GM23338 (cell line): Measurements from ENCODE around the gene DGKD. TPM values are rescaled to one million over a fixed set of nuclear protein-coding genes. Genes with fewer than 3 reads are reported as not detected.

Experiments
- ATAC-seq: fragments of 200-7000 bp; cut with Tn5 transposase; 3 replicates; pipeline ENCODE4 v1.9.1; 2020
- DNase-seq: peaks from one replicate; pipeline ENCODE4 v3.0.0-alpha.2; 2015; ENCODE audit warnings: low spot score
- H2AFZ ChIP-seq: fragments of 200-600 bp; sonication (generic); 2 replicates; pipeline ENCODE4 v1.8.0; 2016; ENCODE audit warnings: antibody characterized with exemption, mild to moderate bottlenecking, moderate library complexity
- H3F3A ChIP-seq: fragments of 200-600 bp; sonication (generic); replicated peaks from 2 replicates; pipeline ENCODE4 v1.8.0; 2017; ENCODE audit warnings: antibody characterized with exemption, mixed run types, low read depth
- H3K27ac ChIP-seq: fragments of 200-600 bp; sonication (generic); 2 replicates; pipeline ENCODE4 v1.6.1; 2016; ENCODE audit warnings: low read depth
- H3K27me3 ChIP-seq: fragments of 200-600 bp; sonication (generic); 2 replicates; pipeline ENCODE4 v1.8.0; 2016; ENCODE audit warnings: mild to moderate bottlenecking, mixed run types, moderate library complexity; ENCODE audit not compliant: insufficient read depth
- H3K36me3 ChIP-seq: fragments of 200-600 bp; sonication (generic); 2 replicates; pipeline ENCODE4 v1.8.0; 2016; ENCODE audit warnings: mild to moderate bottlenecking; ENCODE audit not compliant: insufficient read depth
- H3K4me1 ChIP-seq: fragments of 200-600 bp; sonication (generic); 2 replicates; pipeline ENCODE4 v1.8.0; 2016; ENCODE audit warnings: mild to moderate bottlenecking, moderate library complexity; ENCODE audit not compliant: insufficient read depth
- H3K4me2 ChIP-seq: fragments of 200-600 bp; sonication (generic); 2 replicates; pipeline ENCODE4 v1.7.1; 2017; ENCODE audit warnings: mixed run types
- H3K4me3 ChIP-seq: fragments of 200-600 bp; sonication (generic); 2 replicates; pipeline ENCODE4 v1.6.1; 2016; ENCODE audit warnings: mixed run types
- H3K79me2 ChIP-seq: fragments of 200-600 bp; sonication (generic); replicated peaks from 2 replicates; pipeline ENCODE4 v1.8.0; 2017; ENCODE audit warnings: mild to moderate bottlenecking; ENCODE audit not compliant: insufficient read depth
- H3K9me2 ChIP-seq: fragments of 200-600 bp; sonication (generic); 2 replicates; pipeline ENCODE4 v1.8.0; 2017; ENCODE audit not compliant: insufficient read depth
- H4K20me1 ChIP-seq: fragments of 200-600 bp; sonication (generic); replicated peaks from 2 replicates; pipeline ENCODE4 v1.8.0; 2017; ENCODE audit warnings: mild to moderate bottlenecking; ENCODE audit not compliant: insufficient read depth
- H3K27ac Mint-ChIP-seq: 2 replicates; pipeline ENCODE4 v1.8.0; 2020; ENCODE audit warnings: inconsistent platforms, mild to moderate bottlenecking, moderate library complexity, mixed read lengths
- H3K27me3 Mint-ChIP-seq: 3 replicates; pipeline ENCODE4 v1.8.0; 2022; ENCODE audit warnings: low read depth, mild to moderate bottlenecking, moderate library complexity, mixed read lengths, inconsistent platforms; ENCODE audit not compliant: insufficient read depth, poor library complexity
- H3K36me3 Mint-ChIP-seq: 3 replicates; pipeline ENCODE4 v1.8.0; 2021; ENCODE audit warnings: low read depth, mild to moderate bottlenecking, inconsistent platforms, moderate library complexity, mixed read lengths
- H3K4me1 Mint-ChIP-seq: 3 replicates; pipeline ENCODE4 v1.8.0; 2020; ENCODE audit warnings: mild to moderate bottlenecking, inconsistent platforms, mixed read lengths
- H3K4me3 Mint-ChIP-seq: 3 replicates; pipeline ENCODE4 v1.8.0; 2021; ENCODE audit warnings: moderate library complexity, mild to moderate bottlenecking, inconsistent platforms, mixed read lengths
- H3K9me3 Mint-ChIP-seq: 3 replicates; pipeline ENCODE4 v1.8.0; 2020; ENCODE audit warnings: moderate library complexity, mild to moderate bottlenecking, inconsistent platforms, mixed read lengths
- CREB1 ChIP-seq: fragments of 250-450 bp; sonication (Bioruptor Pico); IDR thresholded peaks from 2 replicates; pipeline ENCODE4 v1.5.0; 2020; ENCODE audit warnings: low read depth, mild to moderate bottlenecking, moderate library complexity
- CTCF ChIP-seq, 2 experiments: fragments of 200-600 bp in 1 of 2; sonication (generic) in 1 of 2; conservative IDR thresholded peaks; 2 replicates each; pipeline versions ENCODE4 v1.5.1 to v1.6.1; 2016 to 2017; ENCODE audit warnings: antibody characterized with exemption in 2 of 2, low read depth in 2 of 2, mild to moderate bottlenecking in 2 of 2, moderate library complexity in 1 of 2
- EZH2 ChIP-seq: fragments of 200-600 bp; sonication (generic); IDR thresholded peaks from one replicate; pipeline ENCODE4 v1.8.0; 2017; ENCODE audit warnings: antibody characterized with exemption, mild to moderate bottlenecking, low read depth; ENCODE audit not compliant: unreplicated experiment
- JUNB ChIP-seq: IDR thresholded peaks from one replicate; pipeline ENCODE4 v1.6.1; 2016; ENCODE audit warnings: antibody characterized with exemption; ENCODE audit not compliant: unreplicated experiment
- NANOG ChIP-seq: IDR thresholded peaks from 2 replicates; pipeline ENCODE4 v1.6.1; 2016; ENCODE audit warnings: antibody characterized with exemption, borderline replicate concordance
- POLR2AphosphoS5 ChIP-seq: IDR thresholded peaks from 2 replicates; pipeline ENCODE4 v1.6.1; 2016; ENCODE audit warnings: antibody characterized with exemption, low read depth
- STAT1 ChIP-seq: IDR thresholded peaks from one replicate; pipeline ENCODE4 v1.6.1; 2016; ENCODE audit warnings: antibody characterized with exemption; ENCODE audit not compliant: unreplicated experiment
- ZNF114 ChIP-seq: fragments of 250-450 bp; sonication (Bioruptor Pico); IDR thresholded peaks from 2 replicates; pipeline ENCODE4 v1.5.0; 2020; ENCODE audit warnings: mild to moderate bottlenecking, moderate library complexity
- ZNF331 ChIP-seq: fragments of 250-450 bp; sonication (Bioruptor Pico); IDR thresholded peaks from 2 replicates; pipeline ENCODE4 v1.5.0; 2020; ENCODE audit warnings: low read depth, mild to moderate bottlenecking, moderate library complexity
- ZNF462 ChIP-seq: fragments of 250-450 bp; sonication (Bioruptor Pico); IDR thresholded peaks from 2 replicates; pipeline ENCODE4 v1.5.0; 2020; ENCODE audit warnings: mild to moderate bottlenecking, moderate library complexity
- polyA plus RNA-seq: library from polyadenylated mRNA; unstranded; fragments of >200 nt; fragmentation: Nextera tagmentation; extraction: Ambion mirVana; gene quantifications from 2 replicates; pipeline ENCODE4 v1.2.1, GENCODE V29; 2016
- total RNA-seq: library from RNA; depleted of rRNA; stranded (reverse); fragments of >200 nt; shearing (Covaris generic); gene quantifications from 2 replicates; pipeline ENCODE4 v1.2.3, GENCODE V29; 2014
- TF ChIP-seq, protein P1 (sequence below): IDR thresholded peaks from 2 replicates; pipeline ENCODE4 v1.6.1; 2016; ENCODE audit warnings: antibody characterized with exemption

DGKD gene
- total and polyA plus RNA-seq, 2 experiments from 2014 or later, result 11.1 to 23.4 TPM

DNA sequence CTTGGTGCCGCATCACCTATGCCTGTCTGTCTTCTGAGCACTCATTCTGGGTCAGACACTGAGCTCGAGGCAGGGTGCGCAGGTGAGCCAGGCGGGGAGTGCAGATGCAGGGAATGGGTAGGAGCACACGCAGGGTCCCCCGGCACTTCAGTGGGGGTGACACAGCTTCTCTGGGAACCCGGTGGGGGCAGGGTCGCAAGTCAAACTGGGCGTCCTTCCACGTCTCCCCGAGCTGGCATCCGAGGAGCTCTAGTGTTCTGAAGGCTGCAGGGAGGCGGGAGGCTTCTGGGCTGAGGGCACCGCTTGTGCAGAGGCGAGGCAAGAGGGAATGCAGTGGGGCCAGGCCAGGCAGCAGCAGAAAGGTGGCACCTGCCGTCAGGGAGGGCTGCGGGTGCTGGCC lies 86.0 kb downstream of the DGKD start (continued):
- TF ChIP-seq, protein P1, sequence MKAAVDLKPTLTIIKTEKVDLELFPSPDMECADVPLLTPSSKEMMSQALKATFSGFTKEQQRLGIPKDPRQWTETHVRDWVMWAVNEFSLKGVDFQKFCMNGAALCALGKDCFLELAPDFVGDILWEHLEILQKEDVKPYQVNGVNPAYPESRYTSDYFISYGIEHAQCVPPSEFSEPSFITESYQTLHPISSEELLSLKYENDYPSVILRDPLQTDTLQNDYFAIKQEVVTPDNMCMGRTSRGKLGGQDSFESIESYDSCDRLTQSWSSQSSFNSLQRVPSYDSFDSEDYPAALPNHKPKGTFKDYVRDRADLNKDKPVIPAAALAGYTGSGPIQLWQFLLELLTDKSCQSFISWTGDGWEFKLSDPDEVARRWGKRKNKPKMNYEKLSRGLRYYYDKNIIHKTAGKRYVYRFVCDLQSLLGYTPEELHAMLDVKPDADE, result no peak
- no peak for TF ChIP-seq ZNF331
- TF ChIP-seq CTCF (conservative IDR thresholded peaks at IDR 0.05; ENCODE audit: low read depth in 2 of 2), result no peak
- TF ChIP-seq JUNB, result no peak
- TF ChIP-seq NANOG, result no peak
- TF ChIP-seq CREB1 (CRISPR knock-in tag), result no peak
- TF ChIP-seq EZH2, result no peak
- TF ChIP-seq ZNF114 (CRISPR knock-in tag), result no peak
- no peak for TF ChIP-seq POLR2AphosphoS5

DNA sequence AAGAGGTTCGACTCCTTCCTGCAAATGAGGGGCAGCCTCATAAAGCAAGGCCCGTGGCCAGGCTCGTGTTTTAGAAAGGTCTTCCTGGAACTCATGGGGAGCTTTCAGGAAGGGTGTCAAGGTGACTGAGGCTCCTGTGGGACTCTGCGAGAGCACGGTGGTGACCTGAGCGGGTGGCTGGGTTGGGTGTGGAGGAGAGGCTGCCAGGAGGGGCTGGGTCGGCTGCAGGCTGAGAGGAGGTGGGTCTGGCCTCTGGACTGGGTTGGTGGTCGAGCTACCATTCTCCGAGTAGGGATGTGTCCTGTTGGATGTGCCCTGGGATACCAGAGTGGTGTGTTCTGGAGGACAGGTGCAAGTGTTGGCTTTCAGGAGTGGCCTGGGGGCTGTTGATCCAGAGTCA lies 86.4 kb downstream of the DGKD start:
- no peaks in the 10 kb centered on the region for H3F3A ChIP-seq
- no peak overlapping the region for H2AFZ ChIP-seq
- H3K9me2 ChIP-seq, result no peaks in the 10 kb centered on the region
- peaks cover 11% of the 10 kb centered on the region for H3K27me3 Mint-ChIP-seq
- H3K27ac Mint-ChIP-seq, result no peak overlapping the region
- no peaks in the 10 kb centered on the region for H3K36me3 ChIP-seq
- no peak overlapping the region for H3K4me3 Mint-ChIP-seq
- H3K4me1 Mint-ChIP-seq, result no peaks in the 10 kb centered on the region; the same call in 2 of the 3 replicates
- H3K36me3 Mint-ChIP-seq, result peaks cover 7% of the 10 kb centered on the region; the same call in 2 of the 3 replicates
- no peaks in the 10 kb centered on the region for H4K20me1 ChIP-seq
- H3K27ac ChIP-seq, result no peak overlapping the region
- H3K4me3 ChIP-seq, result no peak overlapping the region
- no peaks in the 10 kb centered on the region for H3K27me3 ChIP-seq
- DNase-seq (no peak), ATAC-seq (no peak)
- H3K79me2 ChIP-seq, result no peaks in the 10 kb centered on the region
- H3K4me1 ChIP-seq, result no peaks in the 10 kb centered on the region
- TF ChIP-seq STAT1, result no peak
- no peak for TF ChIP-seq CREB1 (CRISPR knock-in tag)
- TF ChIP-seq ZNF462 (CRISPR knock-in tag), result no peak
- no peaks in the 10 kb centered on the region for H3K9me3 Mint-ChIP-seq
- no peak overlapping the region for H3K4me2 ChIP-seq
